ENCODE measurements around the gene USP6NL. TPM values are rescaled to one million over a fixed set of nuclear protein-coding genes. Genes with fewer than 3 reads are reported as not detected.

Gene USP6NL
- total and polyA plus RNA-seq, 2 of the 8 experiments (the other 6 are each of a cell fraction or from before 2014, with no cell fraction given): 10.9 to 28.8 TPM

- DNase-seq (ENCODE audit: low read depth in 1 of 2, low spot score in 2 of 2): no peak
- TF ChIP-seq SIN3A (conservative IDR thresholded peaks at IDR 0.05 in 1 of 2, IDR thresholded peaks at IDR 0.05 in 1 of 2; ENCODE audit: low read depth in 1 of 2, low read length in 2 of 2): no peak
- TF ChIP-seq GTF2F1 (IDR thresholded peaks at IDR 0.05; ENCODE audit: borderline replicate concordance, low read depth, low read length): no peak
- no peak for TF ChIP-seq BCL11A (IDR thresholded peaks at IDR 0.05; ENCODE audit: low read depth in 2 of 2, low read length in 2 of 2)
- TF ChIP-seq TBP (IDR thresholded peaks at IDR 0.05; ENCODE audit: low read depth, low read length): no peak
- no peak for TF ChIP-seq EP300 (IDR thresholded peaks at IDR 0.05; ENCODE audit: borderline replicate concordance in 1 of 2, low read depth in 2 of 2, low read length in 2 of 2)
- no peak for TF ChIP-seq ZNF274 (IDR thresholded peaks at IDR 0.05; ENCODE audit: borderline replicate concordance, extremely low read depth, low read length)
- no peak for TF ChIP-seq NRF1 (IDR thresholded peaks at IDR 0.05; ENCODE audit: low read depth, low read length)
- TF ChIP-seq E2F6 (IDR thresholded peaks at IDR 0.05): no peak
- TF ChIP-seq CREB1 (IDR thresholded peaks at IDR 0.05): no peak
- TF ChIP-seq POLR2A (IDR thresholded peaks at IDR 0.05; ENCODE audit: control extremely low read depth in 1 of 2, low read depth in 2 of 2, low read length in 2 of 2): no peak
- TF ChIP-seq TAF1 (IDR thresholded peaks at IDR 0.05; ENCODE audit: low read depth, low read length): no peak
Measured at GRCh38 chr10:11625019-11625735, 13.7 kb upstream of the USP6NL start.

More at GRCh38 chr10:11625019-11625735, 13.7 kb upstream of the USP6NL start:
- Histone ChIP-seq H3K79me1 (ENCODE audit: low read depth, low read length) (no peaks in the 10 kb centered on the region), H2AK5ac (ENCODE audit: low read depth, low read length) (no peak overlapping the region), H3K27me3 (replicated peaks in 1 of 4; ENCODE audit: control insufficient read depth in 3 of 4, extremely low read depth in 1 of 4, insufficient read depth in 3 of 4, low read length in 3 of 4) (no peaks in the 10 kb centered on the region), H4K20me1 (replicated peaks in 1 of 2; ENCODE audit: control insufficient read depth in 1 of 2, insufficient read depth in 2 of 2, low read length in 2 of 2) (no peaks in the 10 kb centered on the region), H3K4ac (replicated peaks; ENCODE audit: insufficient read length, low read depth, low read length) (no peak overlapping the region), H3K18ac (ENCODE audit: extremely low read depth, low read length) (no peak overlapping the region), H3K23me2 (ENCODE audit: low read depth, low read length) (no peaks in the 10 kb centered on the region; the same call in 1 of the 2 replicates), H2AFZ (ENCODE audit: low read length) (no peak overlapping the region), H2BK15ac (ENCODE audit: low read length) (no peak overlapping the region), H2BK120ac (replicated peaks; ENCODE audit: low read depth, low read length) (no peak overlapping the region), H3K56ac (replicated peaks; ENCODE audit: insufficient read length, low read depth, low read length) (no peak overlapping the region), H3K36me3 (ENCODE audit: control insufficient read depth in 2 of 4, insufficient read depth in 4 of 4, low read length in 3 of 4) (no peaks in the 10 kb centered on the region), H3K27ac (ENCODE audit: low read depth, low read length) (no peak overlapping the region), H3K14ac (ENCODE audit: insufficient read length) (no peak overlapping the region), H3K79me2 (ENCODE audit: control insufficient read depth in 1 of 2, insufficient read depth in 2 of 2, low read length in 2 of 2) (no peaks in the 10 kb centered on the region), H3K9ac (replicated peaks in 1 of 4; ENCODE audit: extremely low read depth in 1 of 4, low read depth in 3 of 4, low read length in 3 of 4) (no peak overlapping the region), H3K4me3 (ENCODE audit: extremely low read depth in 1 of 4, insufficient read depth in 2 of 4, low read depth in 3 of 4, low read length in 4 of 4) (no peak overlapping the region), H3K23ac (ENCODE audit: insufficient read length) (no peak overlapping the region), H3K9me3 (ENCODE audit: insufficient read depth in 2 of 2, low read depth in 1 of 2, low read length in 1 of 2) (no peaks in the 10 kb centered on the region), H3K4me2 (ENCODE audit: insufficient read depth in 1 of 2, low read depth in 2 of 2, low read length in 2 of 2) (no peak overlapping the region), H2BK5ac (ENCODE audit: low read depth, low read length) (no peak overlapping the region), H4K8ac (ENCODE audit: extremely low read depth, insufficient read depth, low read length) (no peak overlapping the region), H3K4me1 (replicated peaks in 1 of 4; ENCODE audit: control insufficient read depth in 3 of 4, insufficient read depth in 4 of 4, low read length in 3 of 4) (no peaks in the 10 kb centered on the region), H4K91ac (replicated peaks; ENCODE audit: insufficient read length, low read length) (no peak overlapping the region), H2BK20ac (ENCODE audit: low read length) (no peak overlapping the region), H2BK12ac (ENCODE audit: low read depth, low read length) (no peak overlapping the region), H4K5ac (ENCODE audit: insufficient read length, low read depth, low read length) (no peak overlapping the region)
- 81% methylated on average over 9 of the region's 9 CpGs; no CpG with 5 or more reads in 1 of the 2 experiments for WGBS, 2 experiments (ENCODE audit: extremely low coverage in 1 of 2, insufficient coverage in 1 of 2, insufficient read length in 1 of 2, insufficient replicate concordance in 2 of 2, low coverage in 1 of 2, low lambda C conversion rate in 2 of 2, missing lambda C conversion rate in 1 of 2)
- CTCF ChIA-PET (ENCODE audit: partially characterized antibody): interaction anchor here (1.2 kb wide), 1 partner anchor 9 kb away, joined by 3 read pairs; no protein-coding TSS in a partner anchor
- no peak for FAIRE-seq
- POLR2A ChIA-PET (ENCODE audit: partially characterized antibody): no interaction called here
